GM23248 (cell line): ENCODE results near the gene ANKUB1. TPM values are rescaled to one million over a fixed set of nuclear protein-coding genes. Genes with fewer than 3 reads are reported as not detected.

ENCODE experiments used
- DNase-seq: peaks from one replicate; pipeline ENCODE4 v3.0.0-alpha.2; 2015
- H2AFZ ChIP-seq: fragments of 200-600 bp; sonication (generic); 2 replicates; pipeline ENCODE4 v1.6.1; 2016; ENCODE audit warnings: antibody characterized with exemption
- H3F3A ChIP-seq: fragments of 200-600 bp; sonication (generic); 2 replicates; pipeline ENCODE4 v1.6.1; 2016; ENCODE audit warnings: mild to moderate bottlenecking, antibody characterized with exemption, mixed run types; ENCODE audit not compliant: insufficient read depth
- H3K27ac ChIP-seq: fragments of 200-600 bp; sonication (generic); 2 replicates; pipeline ENCODE4 v1.5.1; 2016; ENCODE audit warnings: mild to moderate bottlenecking
- H3K27me3 ChIP-seq: fragments of 200-600 bp; sonication (generic); replicated peaks from 2 replicates; pipeline ENCODE4 v1.6.1; 2016; ENCODE audit warnings: mild to moderate bottlenecking; ENCODE audit not compliant: insufficient read depth
- H3K36me3 ChIP-seq: fragments of 200-600 bp; sonication (generic); 2 replicates; pipeline ENCODE4 v1.6.1; 2016; ENCODE audit warnings: low read depth, mild to moderate bottlenecking
- H3K4me1 ChIP-seq: fragments of 200-600 bp; sonication (generic); 2 replicates; pipeline ENCODE4 v1.6.1; 2016; ENCODE audit warnings: mild to moderate bottlenecking; ENCODE audit not compliant: insufficient read depth
- H3K4me2 ChIP-seq: fragments of 200-600 bp; sonication (generic); one replicate; pipeline ENCODE4 v1.6.1; 2016; ENCODE audit warnings: mild to moderate bottlenecking; ENCODE audit not compliant: unreplicated experiment
- H3K4me3 ChIP-seq: fragments of 200-600 bp; sonication (generic); 2 replicates; pipeline ENCODE4 v1.5.1; 2016; ENCODE audit warnings: mild to moderate bottlenecking
- H3K79me2 ChIP-seq: fragments of 200-600 bp; sonication (generic); 2 replicates; pipeline ENCODE4 v1.6.1; 2016; ENCODE audit warnings: mild to moderate bottlenecking; ENCODE audit not compliant: insufficient read depth
- H3K9ac ChIP-seq: fragments of 200-600 bp; sonication (generic); 2 replicates; pipeline ENCODE4 v1.6.1; 2016; ENCODE audit warnings: mild to moderate bottlenecking
- H3K9me2 ChIP-seq: fragments of 200-600 bp; sonication (generic); 2 replicates; pipeline ENCODE4 v1.6.1; 2016; ENCODE audit warnings: mixed run types, mild to moderate bottlenecking, moderate library complexity; ENCODE audit not compliant: insufficient read depth
- H3K9me3 ChIP-seq: fragments of 200-600 bp; sonication (generic); one replicate; pipeline ENCODE4 v1.6.1; 2017; ENCODE audit warnings: low read depth
- H4K20me1 ChIP-seq: fragments of 200-600 bp; sonication (generic); 2 replicates; pipeline ENCODE4 v1.6.0; 2016; ENCODE audit not compliant: insufficient read depth
- EZH2 ChIP-seq: fragments of 200-600 bp; sonication (generic); IDR thresholded peaks from 2 replicates; pipeline ENCODE4 v1.6.1; 2018; ENCODE audit warnings: antibody characterized with exemption, mild to moderate bottlenecking; ENCODE audit not compliant: insufficient read depth, poor library complexity, severe bottlenecking
- EZH2phosphoT487 ChIP-seq: fragments of 200-600 bp; sonication (generic); IDR thresholded peaks from 2 replicates; pipeline ENCODE4 v1.6.1; 2018; ENCODE audit warnings: antibody characterized with exemption, moderate library complexity, mild to moderate bottlenecking, low read depth; ENCODE audit not compliant: insufficient read depth
- WGBS, 2 experiments: methylation state at CpG; one replicate each; pipeline ENCODE4 v1.1.6; 2015 to 2017; ENCODE audit warnings: low lambda C conversion rate in 2 of 2, low coverage in 1 of 2; ENCODE audit errors: missing lambda C conversion rate in 2 of 2; 5-methylcytosine and 5-hydroxymethylcytosine counted together
- in situ Hi-C: fragments of 300-500 bp; cut with MboI; formaldehyde crosslinking; loops from 2 replicates; pipeline ENCODE4 v1.15.0; 2020
- polyA plus RNA-seq: library from polyadenylated mRNA; unstranded; fragments of >200 nt; fragmentation: Nextera tagmentation; extraction: Ambion mirVana; gene quantifications from 2 replicates; pipeline ENCODE4 v1.2.1, GENCODE V29; 2016
- total RNA-seq: library from RNA; depleted of rRNA; stranded (reverse); fragments of >200 nt; shearing (Covaris generic); gene quantifications from 2 replicates; pipeline ENCODE4 v1.2.3, GENCODE V29; 2014

The ANKUB1 gene
- total and polyA plus RNA-seq, 2 experiments from 2014 or later = not detected

DNA sequence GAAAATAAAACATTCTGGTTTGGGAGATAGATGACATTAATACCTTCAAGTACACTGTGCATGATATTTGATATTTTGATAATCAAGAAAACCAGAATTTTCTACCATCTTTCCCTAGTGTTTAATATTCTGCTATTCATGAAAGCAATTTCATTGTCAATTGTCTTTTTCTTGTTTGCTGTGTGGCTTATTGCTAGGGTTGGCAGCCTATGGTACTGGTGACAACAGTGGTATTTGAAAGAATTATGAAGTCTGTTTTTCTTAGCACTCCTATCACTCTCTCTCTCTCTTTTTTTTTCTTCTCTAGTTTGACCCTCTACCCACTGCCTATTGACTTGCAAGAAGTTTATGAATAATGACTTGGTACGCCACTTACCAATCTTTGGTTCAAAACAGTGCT, 36.0 kb upstream of the ANKUB1 start:
- 95 to 96% methylated on average over 1 of the region's 1 CpG for WGBS, 2 experiments

GRCh38 chr3:149826636-149827035, 34.3 kb upstream of the ANKUB1 start:
- Histone ChIP-seq H3K27ac (no peak overlapping the region), H3K27me3 (no peaks in the 10 kb centered on the region), H3K36me3 (no peaks in the 10 kb centered on the region), H3K4me1 (no peaks in the 10 kb centered on the region), H2AFZ (no peak overlapping the region), H3K9me2 (no peaks in the 10 kb centered on the region), H3K4me3 (no peak overlapping the region), H3K9ac (no peak overlapping the region), H3K79me2 (peaks cover 93% of the 10 kb centered on the region), H4K20me1 (no peaks in the 10 kb centered on the region), H3K4me2 (no peak overlapping the region), H3F3A (peaks cover 3% of the 10 kb centered on the region; the same call in 1 of the 2 replicates), H3K9me3 (no peaks in the 10 kb centered on the region)
- in situ Hi-C loops = no loop called here
- 77 to 80% methylated on average over 3 of the region's 3 CpGs for WGBS, 2 experiments
- no peak for DNase-seq
- TF ChIP-seq EZH2 = no peak
- no peak for TF ChIP-seq EZH2phosphoT487

More for the DNA sequence above, 36.0 kb upstream of the ANKUB1 start:
- peaks cover 91% of the 10 kb centered on the region for H3K79me2 ChIP-seq
- in situ Hi-C loops = no loop called here
- H3K36me3 ChIP-seq = no peaks in the 10 kb centered on the region
- peaks cover 8% of the 10 kb centered on the region; the same call in 1 of the 2 replicates for H3K4me1 ChIP-seq
- no peak overlapping the region for H2AFZ ChIP-seq
- no peaks in the 10 kb centered on the region for H3K9me2 ChIP-seq
- no peaks in the 10 kb centered on the region for H3K27me3 ChIP-seq
- no peak for TF ChIP-seq EZH2phosphoT487
- H3K9ac ChIP-seq = no peak overlapping the region
- peaks cover 15% of the 10 kb centered on the region; the same call in 1 of the 2 replicates for H3F3A ChIP-seq
- H3K27ac ChIP-seq = no peak overlapping the region
- H3K9me3 ChIP-seq = no peaks in the 10 kb centered on the region
- no peak for DNase-seq
- no peaks in the 10 kb centered on the region for H4K20me1 ChIP-seq
- H3K4me2 ChIP-seq = no peak overlapping the region
- no peak overlapping the region for H3K4me3 ChIP-seq

GRCh38 chr3:149820183-149820582, 27.8 kb upstream of the ANKUB1 start:
- in situ Hi-C loops = no loop called here
- Histone ChIP-seq H2AFZ (no peak overlapping the region), H3K27me3 (no peaks in the 10 kb centered on the region), H3K9ac (no peak overlapping the region), H4K20me1 (peaks cover 8% of the 10 kb centered on the region; the same call in 1 of the 2 replicates), H3K79me2 (peaks cover 100% of the 10 kb centered on the region), H3K27ac (no peak overlapping the region), H3K4me1 (peaks cover 29% of the 10 kb centered on the region), H3K4me3 (no peak overlapping the region), H3F3A (peaks cover 28% of the 10 kb centered on the region), H3K9me2 (no peaks in the 10 kb centered on the region), H3K9me3 (no peaks in the 10 kb centered on the region), H3K4me2 (no peak overlapping the region), H3K36me3 (no peaks in the 10 kb centered on the region)
- TF ChIP-seq EZH2 (no peak), EZH2phosphoT487 (no peak)
- WGBS, 2 experiments = 39 to 47% methylated on average over 4 of the region's 4 CpGs
- DNase-seq = peak; percentile 23

- H3K27me3 ChIP-seq = no peaks in the 10 kb centered on the region
- H3K4me3 ChIP-seq = no peak overlapping the region
- no peaks in the 10 kb centered on the region for H3K9me2 ChIP-seq
- peaks cover 100% of the 10 kb centered on the region for H3K79me2 ChIP-seq
- H3K36me3 ChIP-seq = no peaks in the 10 kb centered on the region
- 71 to 74% methylated on average over 1 of the region's 1 CpG for WGBS, 2 experiments
- no peak for TF ChIP-seq EZH2phosphoT487
- no peak for TF ChIP-seq EZH2
- no peak overlapping the region for H3K4me2 ChIP-seq
- no peak overlapping the region for H3K9ac ChIP-seq
- peaks cover 36% of the 10 kb centered on the region for H3F3A ChIP-seq
- H4K20me1 ChIP-seq = peaks cover 8% of the 10 kb centered on the region; the same call in 1 of the 2 replicates
- H3K4me1 ChIP-seq = peaks cover 36% of the 10 kb centered on the region
- in situ Hi-C loops = no loop called here
- no peaks in the 10 kb centered on the region for H3K9me3 ChIP-seq
- no peak overlapping the region for H2AFZ ChIP-seq
- DNase-seq = no peak
- H3K27ac ChIP-seq = no peak overlapping the region
These were observed 27.1 kb upstream of the ANKUB1 start for GRCh38 chr3:149819432-149819831.

DNA sequence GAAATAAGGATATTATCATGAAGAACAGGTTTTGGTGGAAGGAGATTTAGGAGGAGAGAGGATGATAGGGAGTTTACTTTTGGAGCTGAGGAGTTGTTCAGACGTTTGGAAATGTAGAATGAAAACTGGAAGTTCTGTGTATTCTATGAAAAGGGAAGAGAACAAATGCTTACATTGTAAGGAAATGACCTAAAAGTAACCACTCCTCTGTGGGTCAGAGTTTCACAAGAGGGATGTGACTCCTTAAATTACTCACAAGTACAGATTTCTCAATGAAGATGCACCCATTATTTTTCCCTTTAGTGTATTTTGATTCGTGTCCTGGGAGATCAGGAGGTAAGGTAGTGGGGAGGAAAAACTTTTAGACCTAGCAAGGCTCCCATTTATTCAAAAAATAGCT, 24.6 kb upstream of the ANKUB1 start:
- no peaks in the 10 kb centered on the region for H3K9me3 ChIP-seq
- no peaks in the 10 kb centered on the region for H3K27me3 ChIP-seq
- no peak for TF ChIP-seq EZH2
- no peaks in the 10 kb centered on the region for H3K36me3 ChIP-seq
- H3K27ac ChIP-seq = peak overlapping the region; percentile 80
- H4K20me1 ChIP-seq = peaks cover 8% of the 10 kb centered on the region; the same call in 1 of the 2 replicates
- 9 to 10% methylated on average over 2 of the region's 2 CpGs for WGBS, 2 experiments
- peak overlapping the region; percentile 36 for H3K4me3 ChIP-seq
- peak; percentile 87 for DNase-seq
- H3K79me2 ChIP-seq = peaks cover 87% of the 10 kb centered on the region
- H3K9ac ChIP-seq = peak overlapping the region; percentile 55
- no peaks in the 10 kb centered on the region for H3K9me2 ChIP-seq
- H3K4me1 ChIP-seq = peaks cover 44% of the 10 kb centered on the region
- H3K4me2 ChIP-seq = peak overlapping the region; percentile 48
- H3F3A ChIP-seq = peaks cover 51% of the 10 kb centered on the region
- H2AFZ ChIP-seq = no peak overlapping the region
- in situ Hi-C loops = no loop called here
